IMR-90 (cell line): ENCODE measurements around the gene ARPC2. TPM values are rescaled to one million over a fixed set of nuclear protein-coding genes. Genes with fewer than 3 reads are reported as not detected.

ENCODE experiments used
- ATAC-seq: fragments of 200-7000 bp; cut with Tn5 transposase; 2 replicates; pipeline ENCODE4 v1.9.1; 2020; ENCODE audit warnings: low read depth, mild to moderate bottlenecking, moderate library complexity
- BruUV-seq: library from RNA; stranded (reverse); fragments of 400-500 nt; replicated peaks from 2 replicates; lab custom pipeline; 2021; lab: Mats Ljungman, UMichigan
- CTCF ChIA-PET: fragments of 300-600 bp; formaldehyde crosslinking; extraction: SDS; loops from one replicate; lab custom pipeline; 2021; ENCODE audit warnings: antibody characterized with exemption; lab: Yijun Ruan, JAX
- POLR2A ChIA-PET: fragments of 300-600 bp; sonication (Branson Sonifier 250); formaldehyde crosslinking; loops from one replicate; lab custom pipeline; 2022; ENCODE audit warnings: antibody characterized with exemption; ENCODE audit not compliant: unreplicated experiment; lab: Charles Lee
- DNase-seq: peaks from one replicate; pipeline ENCODE4 v3.0.0; 2013
- H2AFZ ChIP-seq: replicated peaks from 2 replicates; pipeline ENCODE3; 2013; ENCODE audit warnings: low read length, mild to moderate bottlenecking; ENCODE audit not compliant: poor library complexity
- H2AK5ac ChIP-seq: 2 replicates; pipeline ENCODE4 v1.6.1; 2013; ENCODE audit warnings: low read depth, low read length, inconsistent platforms
- H2AK9ac ChIP-seq: replicated peaks from 2 replicates; pipeline ENCODE3; 2013; ENCODE audit warnings: mild to moderate bottlenecking, low read depth, low read length, moderate library complexity; ENCODE audit not compliant: poor library complexity
- H2BK120ac ChIP-seq: 2 replicates; pipeline ENCODE4 v1.6.1; 2013; ENCODE audit warnings: low read depth, low read length, inconsistent platforms
- H2BK15ac ChIP-seq: 3 replicates; pipeline ENCODE4 v1.6.1; 2013; ENCODE audit warnings: low read depth, low read length, inconsistent platforms
- H2BK20ac ChIP-seq: 2 replicates; pipeline ENCODE4 v1.6.1; 2013; ENCODE audit warnings: low read depth, mild to moderate bottlenecking, inconsistent platforms, low read length, moderate library complexity
- H2BK5ac ChIP-seq: 2 replicates; pipeline ENCODE4 v1.6.1; 2013; ENCODE audit warnings: mild to moderate bottlenecking, low read depth, low read length, inconsistent platforms; ENCODE audit not compliant: poor library complexity, severe bottlenecking
- H3K14ac ChIP-seq: replicated peaks from 2 replicates; pipeline ENCODE4 v1.6.1; 2013; ENCODE audit warnings: low read depth, low read length, inconsistent platforms
- H3K18ac ChIP-seq: 2 replicates; pipeline ENCODE4 v1.6.1; 2013; ENCODE audit warnings: low read depth, low read length, control low read depth
- H3K23ac ChIP-seq: 2 replicates; pipeline ENCODE4 v1.6.1; 2013; ENCODE audit warnings: low read depth, low read length, inconsistent platforms
- H3K27ac ChIP-seq: 2 replicates; pipeline ENCODE4 v1.5.1; 2013; ENCODE audit warnings: mild to moderate bottlenecking, control low read depth, low read length; ENCODE audit not compliant: insufficient read depth
- H3K27me3 ChIP-seq: 2 replicates; pipeline ENCODE4 v1.6.1; 2013; ENCODE audit warnings: low read length; ENCODE audit not compliant: control insufficient read depth, insufficient read depth
- H3K36me3 ChIP-seq: 2 replicates; pipeline ENCODE4 v1.6.1; 2013; ENCODE audit warnings: low read length, mixed read lengths; ENCODE audit not compliant: control insufficient read depth, insufficient read depth
- H3K4ac ChIP-seq: 2 replicates; pipeline ENCODE4 v1.6.1; 2013; ENCODE audit warnings: low read depth, low read length, inconsistent platforms
- H3K4me1 ChIP-seq: 2 replicates; pipeline ENCODE4 v1.6.1; 2013; ENCODE audit warnings: low read length, mixed read lengths; ENCODE audit not compliant: control insufficient read depth, insufficient read depth
- H3K4me2 ChIP-seq: 2 replicates; pipeline ENCODE4 v1.6.1; 2013; ENCODE audit warnings: low read depth, mild to moderate bottlenecking, control low read depth, low read length, moderate library complexity
- H3K4me3 ChIP-seq: 2 replicates; pipeline ENCODE4 v1.5.1; 2013; ENCODE audit warnings: low read depth, mild to moderate bottlenecking, control low read depth, low read length, moderate library complexity; ENCODE audit not compliant: insufficient read depth
- H3K56ac ChIP-seq: 2 replicates; pipeline ENCODE4 v1.6.1; 2013; ENCODE audit warnings: low read length, inconsistent platforms; ENCODE audit not compliant: insufficient read depth; ENCODE audit errors: extremely low read depth
- H3K79me1 ChIP-seq, 2 experiments: 2 replicates each; pipeline ENCODE4 v1.6.1; 2013; ENCODE audit warnings: low read length in 2 of 2, inconsistent platforms in 1 of 2, low read depth in 1 of 2
- H3K9ac ChIP-seq: 2 replicates; pipeline ENCODE4 v1.6.1; 2013; ENCODE audit warnings: low read depth, low read length, control low read depth
- H3K9me1 ChIP-seq: 2 replicates; pipeline ENCODE4 v1.6.1; 2013; ENCODE audit warnings: low read length, inconsistent platforms; ENCODE audit not compliant: insufficient read depth
- H3K9me3 ChIP-seq: 2 replicates; pipeline ENCODE4 v1.6.1; 2013; ENCODE audit warnings: low read length; ENCODE audit not compliant: control insufficient read depth, insufficient read depth
- H4K20me1 ChIP-seq: 2 replicates; pipeline ENCODE4 v1.6.1; 2013; ENCODE audit warnings: low read length, inconsistent platforms; ENCODE audit not compliant: insufficient read depth
- H4K5ac ChIP-seq: 2 replicates; pipeline ENCODE4 v1.6.1; 2013; ENCODE audit warnings: mild to moderate bottlenecking, low read depth, low read length, control low read depth
- H4K8ac ChIP-seq, 2 experiments: 2 replicates each; pipeline ENCODE4 v1.6.1; 2013; ENCODE audit warnings: low read depth in 2 of 2, low read length in 2 of 2, control low read depth in 1 of 2, inconsistent platforms in 1 of 2
- H4K91ac ChIP-seq: 2 replicates; pipeline ENCODE4 v1.6.1; 2013; ENCODE audit warnings: low read depth, low read length, inconsistent platforms; ENCODE audit not compliant: insufficient read depth
- BHLHE40 ChIP-seq: fragments of 150-350 bp; IDR thresholded peaks from 2 replicates; pipeline ENCODE4 v1.6.1; 2016; ENCODE audit warnings: mild to moderate bottlenecking, low read depth, low read length
- CEBPB ChIP-seq: IDR thresholded peaks from 2 replicates; pipeline ENCODE4 v1.6.1; 2012; ENCODE audit warnings: low read depth, low read length, improper control_type of control experiment
- CHD1 ChIP-seq: IDR thresholded peaks from 2 replicates; pipeline ENCODE4 v1.6.1; 2012; ENCODE audit warnings: low read depth, low read length, improper control_type of control experiment
- FOS ChIP-seq: fragments of 150-350 bp; IDR thresholded peaks from 2 replicates; pipeline ENCODE4 v1.6.1; 2016; ENCODE audit warnings: low read depth, low read length
- MAFK ChIP-seq: IDR thresholded peaks from 2 replicates; pipeline ENCODE4 v1.6.1; 2012; ENCODE audit warnings: low read depth, low read length, improper control_type of control experiment
- MAZ ChIP-seq: IDR thresholded peaks from 2 replicates; pipeline ENCODE4 v1.6.1; 2012; ENCODE audit warnings: low read depth, mild to moderate bottlenecking, low read length, improper control_type of control experiment, moderate library complexity, borderline replicate concordance
- MXI1 ChIP-seq: IDR thresholded peaks from 2 replicates; pipeline ENCODE4 v1.6.1; 2012; ENCODE audit warnings: low read depth, mild to moderate bottlenecking, low read length, moderate library complexity, borderline replicate concordance
- NFE2L2 ChIP-seq: fragments of 150-350 bp; IDR thresholded peaks from 2 replicates; pipeline ENCODE4 v1.6.1; 2016; ENCODE audit warnings: low read depth, mild to moderate bottlenecking, low read length
- POLR2A ChIP-seq: IDR thresholded peaks from 2 replicates; pipeline ENCODE4 v1.6.1; 2012; ENCODE audit warnings: mild to moderate bottlenecking, low read depth, low read length
- RAD21 ChIP-seq: IDR thresholded peaks from 2 replicates; pipeline ENCODE4 v1.6.1; 2012; ENCODE audit warnings: low read length, improper control_type of control experiment
- RCOR1 ChIP-seq: IDR thresholded peaks from 2 replicates; pipeline ENCODE4 v1.6.1; 2012; ENCODE audit warnings: mild to moderate bottlenecking, low read length, improper control_type of control experiment; ENCODE audit not compliant: insufficient replicate concordance
- RFX5 ChIP-seq: IDR thresholded peaks from 2 replicates; pipeline ENCODE4 v1.8.0; 2012; ENCODE audit warnings: low read depth, mild to moderate bottlenecking, low read length, moderate library complexity
- SMC3 ChIP-seq: fragments of 150-350 bp; IDR thresholded peaks from 2 replicates; pipeline ENCODE4 v1.6.1; 2016; ENCODE audit warnings: low read depth, mild to moderate bottlenecking, antibody characterized with exemption, low read length, moderate library complexity
- WGBS, 2 experiments: methylation state at CpG; one replicate each; pipeline versions ENCODE4 v1.1.5 to v1.1.7; 2013; ENCODE audit warnings: missing lambda C conversion rate in 2 of 2; ENCODE audit not compliant: insufficient read length in 1 of 2; ENCODE audit errors: extremely low coverage in 2 of 2; 5-methylcytosine and 5-hydroxymethylcytosine counted together
- dilution Hi-C: fragments of 300-500 bp; cut with HindIII; formaldehyde crosslinking; loops from one replicate; pipeline ENCODE4 v1.14.3; 2018; ENCODE audit warnings: low sequenced_read_pairs; ENCODE audit not compliant: unreplicated experiment
- in situ Hi-C: fragments of 300-500 bp; cut with MboI; formaldehyde crosslinking; loops from 3 replicates; pipeline ENCODE4 v1.14.3; 2019; ENCODE audit warnings: low sequenced_read_pairs, inconsistent platforms, mixed read lengths
- intact Hi-C: fragments of 100-400 bp; cut with micrococcal nuclease; formaldehyde crosslinking; loops from 2 replicates; pipeline ENCODE4 v1.10.0; 2022
- polyA plus RNA-seq, 3 experiments: library from polyadenylated mRNA; depleted of rRNA; stranded (reverse); fragments of >200 nt; gene quantifications; 2 replicates each; pipeline ENCODE4 v1.2.3, GENCODE V29; 2012; ENCODE audit warnings: low replicate concordance in 1 of 3
- total RNA-seq: library from RNA; depleted of rRNA; stranded (reverse); fragments of >200 nt; gene quantifications from 2 replicates; pipeline ENCODE4 v1.2.3, GENCODE V29; 2012
- TF ChIP-seq, protein P1 (sequence below): conservative IDR thresholded peaks from 2 replicates; pipeline ENCODE4 v1.5.1; 2012; ENCODE audit warnings: mild to moderate bottlenecking, low read depth, low read length, improper control_type of control experiment
- TF ChIP-seq, protein P2 (sequence below): fragments of 150-350 bp; IDR thresholded peaks from 2 replicates; pipeline ENCODE4 v1.6.1; 2017; ENCODE audit warnings: mild to moderate bottlenecking, antibody characterized with exemption, low read length, low read depth
- TF ChIP-seq, protein P3 (sequence below): fragments of 150-350 bp; IDR thresholded peaks from 2 replicates; pipeline ENCODE4 v1.6.1; 2016; ENCODE audit warnings: low read depth, mild to moderate bottlenecking, low read length, moderate library complexity, borderline replicate concordance

ARPC2 gene
- total and polyA plus RNA-seq, 2 of the 4 experiments (the other 2 are of a cell fraction), result 561 to 635 TPM

DNA sequence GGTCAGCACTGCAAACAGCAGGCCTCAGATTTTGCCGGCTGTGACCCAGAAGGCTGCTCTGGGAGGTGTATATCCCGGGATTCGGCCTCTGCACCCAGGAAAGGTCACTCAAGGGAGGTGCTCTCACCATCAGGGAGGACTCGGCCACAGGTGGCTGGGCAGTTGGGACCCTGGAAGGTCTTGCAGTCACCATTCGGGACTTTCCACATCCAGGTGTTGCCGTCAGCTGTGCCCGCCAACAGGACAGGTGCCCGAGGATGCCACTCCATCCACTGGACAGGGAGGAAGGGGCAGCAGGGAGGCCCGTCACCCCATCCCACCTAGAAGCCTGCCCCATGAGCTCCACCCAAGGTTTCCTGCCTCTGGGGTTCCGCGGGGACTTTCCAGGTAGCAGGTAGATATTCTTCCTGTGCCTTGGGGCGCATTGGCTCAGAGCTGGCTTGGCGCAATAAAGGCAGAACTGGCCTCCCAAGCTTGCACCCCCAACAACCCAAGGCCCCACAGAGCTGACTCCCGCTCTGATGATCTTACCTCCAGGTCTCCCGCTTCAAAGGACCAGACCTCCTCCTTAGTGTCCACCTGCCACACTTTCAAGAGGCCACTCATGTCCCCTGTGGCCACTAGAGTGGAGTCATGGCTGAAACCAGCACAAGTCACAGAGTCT, 49.5 kb downstream of the ARPC2 start:
- TF ChIP-seq RFX5 (no peak), SMC3 (no peak), MAZ (no peak), POLR2A (no peak), RCOR1 (no peak), BHLHE40 (no peak), FOS (no peak), CEBPB (no peak), MAFK (no peak), NFE2L2 (no peak), RAD21 (no peak), MXI1 (no peak), CHD1 (no peak)
- TF ChIP-seq, protein P1, sequence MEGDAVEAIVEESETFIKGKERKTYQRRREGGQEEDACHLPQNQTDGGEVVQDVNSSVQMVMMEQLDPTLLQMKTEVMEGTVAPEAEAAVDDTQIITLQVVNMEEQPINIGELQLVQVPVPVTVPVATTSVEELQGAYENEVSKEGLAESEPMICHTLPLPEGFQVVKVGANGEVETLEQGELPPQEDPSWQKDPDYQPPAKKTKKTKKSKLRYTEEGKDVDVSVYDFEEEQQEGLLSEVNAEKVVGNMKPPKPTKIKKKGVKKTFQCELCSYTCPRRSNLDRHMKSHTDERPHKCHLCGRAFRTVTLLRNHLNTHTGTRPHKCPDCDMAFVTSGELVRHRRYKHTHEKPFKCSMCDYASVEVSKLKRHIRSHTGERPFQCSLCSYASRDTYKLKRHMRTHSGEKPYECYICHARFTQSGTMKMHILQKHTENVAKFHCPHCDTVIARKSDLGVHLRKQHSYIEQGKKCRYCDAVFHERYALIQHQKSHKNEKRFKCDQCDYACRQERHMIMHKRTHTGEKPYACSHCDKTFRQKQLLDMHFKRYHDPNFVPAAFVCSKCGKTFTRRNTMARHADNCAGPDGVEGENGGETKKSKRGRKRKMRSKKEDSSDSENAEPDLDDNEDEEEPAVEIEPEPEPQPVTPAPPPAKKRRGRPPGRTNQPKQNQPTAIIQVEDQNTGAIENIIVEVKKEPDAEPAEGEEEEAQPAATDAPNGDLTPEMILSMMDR, result no peak
- TF ChIP-seq, protein P2, sequence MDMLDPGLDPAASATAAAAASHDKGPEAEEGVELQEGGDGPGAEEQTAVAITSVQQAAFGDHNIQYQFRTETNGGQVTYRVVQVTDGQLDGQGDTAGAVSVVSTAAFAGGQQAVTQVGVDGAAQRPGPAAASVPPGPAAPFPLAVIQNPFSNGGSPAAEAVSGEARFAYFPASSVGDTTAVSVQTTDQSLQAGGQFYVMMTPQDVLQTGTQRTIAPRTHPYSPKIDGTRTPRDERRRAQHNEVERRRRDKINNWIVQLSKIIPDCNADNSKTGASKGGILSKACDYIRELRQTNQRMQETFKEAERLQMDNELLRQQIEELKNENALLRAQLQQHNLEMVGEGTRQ, result no peak
- TF ChIP-seq, protein P3, sequence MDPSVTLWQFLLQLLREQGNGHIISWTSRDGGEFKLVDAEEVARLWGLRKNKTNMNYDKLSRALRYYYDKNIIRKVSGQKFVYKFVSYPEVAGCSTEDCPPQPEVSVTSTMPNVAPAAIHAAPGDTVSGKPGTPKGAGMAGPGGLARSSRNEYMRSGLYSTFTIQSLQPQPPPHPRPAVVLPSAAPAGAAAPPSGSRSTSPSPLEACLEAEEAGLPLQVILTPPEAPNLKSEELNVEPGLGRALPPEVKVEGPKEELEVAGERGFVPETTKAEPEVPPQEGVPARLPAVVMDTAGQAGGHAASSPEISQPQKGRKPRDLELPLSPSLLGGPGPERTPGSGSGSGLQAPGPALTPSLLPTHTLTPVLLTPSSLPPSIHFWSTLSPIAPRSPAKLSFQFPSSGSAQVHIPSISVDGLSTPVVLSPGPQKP, result no peak
- peaks cover 9% of the 10 kb centered on the region; the same call in 1 of the 2 replicates for H4K20me1 ChIP-seq
- ChIA-PET CTCF (no interaction called here), POLR2A (no interaction called here)
- ATAC-seq (no peak), DNase-seq (no peak)
- H2AK5ac ChIP-seq, result no peak overlapping the region
- no peaks in the 10 kb centered on the region for H3K27me3 ChIP-seq
- dilution Hi-C loops, result no loop called here
- H2AFZ ChIP-seq, result no peak overlapping the region
- no peak overlapping the region for H4K91ac ChIP-seq
- no peak overlapping the region for H3K14ac ChIP-seq
- no peak overlapping the region for H3K4ac ChIP-seq
- WGBS, 2 experiments, result 95% methylated on average over 7 of the region's 15 CpGs; no CpG with 5 or more reads in 1 of the 2 experiments
- intact Hi-C loops, result no loop called here
- no peak overlapping the region for H2BK20ac ChIP-seq
- H3K18ac ChIP-seq, result no peak overlapping the region
- H3K56ac ChIP-seq, result no peak overlapping the region
- no peak overlapping the region for H2AK9ac ChIP-seq
- peaks cover 6% of the 10 kb centered on the region for H3K4me1 ChIP-seq
- H3K9ac ChIP-seq, result no peak overlapping the region
- in situ Hi-C loops, result no loop called here
- no peak overlapping the region for H2BK5ac ChIP-seq
- no TSS peak for BruUV-seq
- peaks cover 41% of the 10 kb centered on the region for H3K36me3 ChIP-seq
- H2BK120ac ChIP-seq, result no peak overlapping the region
- H4K8ac ChIP-seq, result no peak overlapping the region
- no peak overlapping the region for H3K4me2 ChIP-seq
- no peak overlapping the region for H3K4me3 ChIP-seq
- no peak overlapping the region for H3K23ac ChIP-seq
- no peak overlapping the region for H4K5ac ChIP-seq
- H3K9me1 ChIP-seq, result 0 out of 2 replicates have a peak, but pooled peaks cover 3% of the 10 kb centered on the region
- peaks cover 18 to 26% of the 10 kb centered on the region in 2 experiments for H3K79me1 ChIP-seq
- H2BK15ac ChIP-seq, result no peak overlapping the region
- no peak overlapping the region for H3K27ac ChIP-seq
- no peaks in the 10 kb centered on the region for H3K9me3 ChIP-seq
